ENCODE measurements around the gene P2RY6.

DNA sequence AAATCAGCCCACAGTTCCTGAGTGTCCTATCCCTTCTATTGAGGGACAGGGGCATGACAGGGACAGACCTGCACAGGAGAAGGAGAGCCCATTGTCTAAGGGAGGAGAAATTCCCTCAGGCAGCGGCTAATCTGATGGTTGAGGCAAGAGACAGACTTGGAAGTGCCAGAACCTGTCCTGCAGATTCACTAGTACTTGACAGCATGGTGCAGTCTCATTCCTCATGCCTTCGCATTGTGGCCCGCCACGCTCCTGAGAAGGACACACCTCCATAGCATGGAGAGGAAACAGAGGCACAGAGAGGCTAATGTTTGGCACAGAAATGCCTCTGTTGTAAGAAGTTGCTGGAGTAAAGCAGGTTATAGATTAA lies 3.2 kb downstream of the P2RY6 start:
- TF ChIP-seq, protein P1, sequence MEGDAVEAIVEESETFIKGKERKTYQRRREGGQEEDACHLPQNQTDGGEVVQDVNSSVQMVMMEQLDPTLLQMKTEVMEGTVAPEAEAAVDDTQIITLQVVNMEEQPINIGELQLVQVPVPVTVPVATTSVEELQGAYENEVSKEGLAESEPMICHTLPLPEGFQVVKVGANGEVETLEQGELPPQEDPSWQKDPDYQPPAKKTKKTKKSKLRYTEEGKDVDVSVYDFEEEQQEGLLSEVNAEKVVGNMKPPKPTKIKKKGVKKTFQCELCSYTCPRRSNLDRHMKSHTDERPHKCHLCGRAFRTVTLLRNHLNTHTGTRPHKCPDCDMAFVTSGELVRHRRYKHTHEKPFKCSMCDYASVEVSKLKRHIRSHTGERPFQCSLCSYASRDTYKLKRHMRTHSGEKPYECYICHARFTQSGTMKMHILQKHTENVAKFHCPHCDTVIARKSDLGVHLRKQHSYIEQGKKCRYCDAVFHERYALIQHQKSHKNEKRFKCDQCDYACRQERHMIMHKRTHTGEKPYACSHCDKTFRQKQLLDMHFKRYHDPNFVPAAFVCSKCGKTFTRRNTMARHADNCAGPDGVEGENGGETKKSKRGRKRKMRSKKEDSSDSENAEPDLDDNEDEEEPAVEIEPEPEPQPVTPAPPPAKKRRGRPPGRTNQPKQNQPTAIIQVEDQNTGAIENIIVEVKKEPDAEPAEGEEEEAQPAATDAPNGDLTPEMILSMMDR (IDR thresholded peaks at IDR 0.05; ENCODE audit: borderline replicate concordance, extremely low read depth, low read length, poor library complexity, severe bottlenecking) = no peak
- no peak for TF ChIP-seq EZH2 (IDR thresholded peaks at IDR 0.05; ENCODE audit: borderline replicate concordance, low read depth, low read length, severe bottlenecking)

Measured in DND-41 (cell line).